ENCODE results near the gene LYRM1. TPM values are rescaled to one million over a fixed set of nuclear protein-coding genes. Genes with fewer than 3 reads are reported as not detected.

Gene LYRM1
- total and polyA plus RNA-seq, 2 experiments from 2014 or later: 18.7 to 24.8 TPM

- H3K27ac Mint-ChIP-seq: peak overlapping the region; percentile 5; the same call in 1 of the 2 replicates
- H3K27me3 ChIP-seq (ENCODE audit: insufficient read depth): no peaks in the 10 kb centered on the region
- H4K20me1 ChIP-seq (replicated peaks; ENCODE audit: insufficient read depth): peaks cover 11% of the 10 kb centered on the region
- peaks cover 41% of the 10 kb centered on the region for H3K4me1 ChIP-seq (ENCODE audit: insufficient read depth)
- no peak overlapping the region for H3K27ac ChIP-seq (ENCODE audit: low read depth)
- H3K4me2 ChIP-seq: peak overlapping the region; percentile 23; the same call in 1 of the 2 replicates
- H2AFZ ChIP-seq: no peak overlapping the region
- H3K36me3 ChIP-seq (ENCODE audit: insufficient read depth): no peaks in the 10 kb centered on the region
- H3K36me3 Mint-ChIP-seq (ENCODE audit: low read depth): peaks cover 9% of the 10 kb centered on the region; the same call in 2 of the 3 replicates
- peaks cover 44% of the 10 kb centered on the region for H3K4me1 Mint-ChIP-seq
- ATAC-seq (no peak), DNase-seq (ENCODE audit: low spot score) (no peak)
- no peak for TF ChIP-seq ZNF462 (CRISPR knock-in tag; IDR thresholded peaks at IDR 0.05)
- no peak for TF ChIP-seq CREB1 (CRISPR knock-in tag; IDR thresholded peaks at IDR 0.05; ENCODE audit: low read depth)
- no peak for TF ChIP-seq JUNB (IDR thresholded peaks at IDR 0.05; ENCODE audit: unreplicated experiment)
- TF ChIP-seq ETS1 (IDR thresholded peaks at IDR 0.05): no peak
- TF ChIP-seq ZNF114 (CRISPR knock-in tag; IDR thresholded peaks at IDR 0.05): no peak
- TF ChIP-seq STAT1 (IDR thresholded peaks at IDR 0.05; ENCODE audit: unreplicated experiment): no peak
- TF ChIP-seq CTCF (conservative IDR thresholded peaks at IDR 0.05; ENCODE audit: low read depth in 2 of 2): no peak
- no peak for TF ChIP-seq EZH2 (IDR thresholded peaks at IDR 0.05; ENCODE audit: low read depth, unreplicated experiment)
- no peak for TF ChIP-seq EZH2phosphoT487 (IDR thresholded peaks at IDR 0.05; ENCODE audit: unreplicated experiment)
- TF ChIP-seq NANOG (IDR thresholded peaks at IDR 0.05; ENCODE audit: borderline replicate concordance): no peak
- TF ChIP-seq ZNF331 (CRISPR knock-in tag; IDR thresholded peaks at IDR 0.05; ENCODE audit: low read depth): no peak
- no peak for TF ChIP-seq REST (IDR thresholded peaks at IDR 0.05; ENCODE audit: unreplicated experiment)
- TF ChIP-seq POLR2AphosphoS5 (IDR thresholded peaks at IDR 0.05; ENCODE audit: low read depth): no peak
- no peak overlapping the region for H3K4me3 ChIP-seq
- peaks cover 48% of the 10 kb centered on the region for H3K79me2 ChIP-seq (replicated peaks; ENCODE audit: insufficient read depth)
- H3K4me3 Mint-ChIP-seq: no peak overlapping the region
- H3K9me3 Mint-ChIP-seq: peaks cover 2% of the 10 kb centered on the region; the same call in 1 of the 3 replicates
- H3K27me3 Mint-ChIP-seq (ENCODE audit: insufficient read depth, low read depth, poor library complexity): peaks cover 6% of the 10 kb centered on the region
- H3F3A ChIP-seq (replicated peaks; ENCODE audit: low read depth): no peaks in the 10 kb centered on the region
- H3K9me2 ChIP-seq (ENCODE audit: insufficient read depth): no peaks in the 10 kb centered on the region
Observed at GRCh38 chr16:20903116-20903898, 2.7 kb downstream of the LYRM1 start.
